Spleen (tissue), 7 donors: Measurements from ENCODE around the gene WDR33.

Experiments used
- CTCF ChIP-seq, 11 experiments: fragments of 200-600 bp in 7 of 11; fragments of 450-650 bp in 4 of 11; sonication (generic) in 4 of 11; IDR thresholded peaks in 8 of 11; conservative IDR thresholded peaks in 3 of 11; 1 replicate in 7 of 11; 2 replicates in 4 of 11; pipeline versions ENCODE4 v1.4.0 to v1.8.0; 2016 to 2021; ENCODE audit warnings: antibody characterized with exemption in 11 of 11, inconsistent platforms in 4 of 11, mild to moderate bottlenecking in 1 of 11
- POLR2A ChIP-seq, 3 donors: fragments of 450-650 bp; IDR thresholded peaks; one replicate each; pipeline ENCODE4 v1.5.1; 2017; ENCODE audit warnings: antibody characterized with exemption in 3 of 3, mild to moderate bottlenecking in 1 of 3
- donor health status: DM: no; HTN: no; CAD: no; lungs with moderate emphysema.
- donor health status: DM: no; HTN: no; CAD: no.
- donor health status: DM: no; HTN: no; CAD: no.

DNA sequence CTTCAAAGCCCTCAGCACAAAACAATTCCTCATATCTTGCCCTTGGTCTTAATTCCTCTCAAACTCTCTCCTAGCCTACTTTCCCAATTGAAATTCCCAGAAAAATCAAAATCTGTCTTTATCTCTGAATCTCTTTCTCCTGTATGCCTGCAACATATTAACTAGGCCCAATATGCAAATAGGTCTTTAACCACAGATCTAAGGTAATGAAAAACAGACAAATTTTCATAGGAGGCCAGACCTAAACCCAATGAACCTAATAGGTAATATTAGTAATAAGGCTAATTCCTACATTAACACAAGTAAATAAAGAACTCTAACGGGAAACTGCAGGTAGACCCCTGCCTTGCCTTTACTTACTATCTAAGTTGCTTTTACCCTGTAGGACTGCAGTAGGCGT, 41.4 kb downstream of the WDR33 start:
- TF ChIP-seq CTCF (IDR thresholded peaks at IDR 0.05 in 8 of 11, conservative IDR thresholded peaks at IDR 0.05 in 3 of 11) (no peak), POLR2A (IDR thresholded peaks at IDR 0.05) (no peak)
